ENCODE results near the gene ADRA2B.
"Not testable (repeated sequence)": the region's sequence is repeated elsewhere in the genome, so short reads cannot be mapped to it uniquely, and the experiment has no call there.

The ADRA2B gene

DNA sequence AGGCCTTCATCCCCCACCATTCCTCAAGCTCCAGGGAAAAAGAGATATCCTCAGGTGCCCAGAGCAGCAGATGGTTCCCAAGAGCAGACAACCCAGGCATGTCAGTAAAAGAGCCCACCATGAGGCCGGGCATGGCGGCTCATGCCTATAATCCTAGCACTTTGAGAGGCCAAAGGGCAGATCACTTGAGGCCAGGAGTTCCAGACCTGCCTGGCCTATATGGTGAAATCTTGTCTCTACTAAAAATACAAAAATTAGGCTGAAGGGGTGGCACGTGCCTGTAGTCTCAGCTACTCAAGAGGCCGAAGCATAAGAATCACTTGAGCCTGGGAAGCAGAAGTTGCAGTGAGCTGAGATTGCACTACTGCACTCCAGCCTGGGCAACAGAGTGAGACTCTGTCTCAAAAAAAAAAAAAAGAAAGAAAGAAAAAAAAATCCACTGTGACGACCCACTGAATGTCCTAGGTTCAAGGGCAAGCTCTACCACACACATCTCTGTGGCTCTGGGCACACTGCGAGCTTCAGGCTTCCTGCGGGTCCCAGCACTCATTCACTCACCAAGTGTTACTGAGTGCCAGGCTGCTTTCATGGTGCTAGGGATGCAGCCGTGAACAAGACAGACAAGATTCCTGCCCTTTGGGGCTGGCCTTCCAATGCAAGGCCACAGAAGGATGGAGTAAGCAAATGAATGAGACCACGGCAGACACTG, 35.4 kb upstream of the ADRA2B start:
- H3K27ac ChIP-seq = no peak overlapping the region

DNA sequence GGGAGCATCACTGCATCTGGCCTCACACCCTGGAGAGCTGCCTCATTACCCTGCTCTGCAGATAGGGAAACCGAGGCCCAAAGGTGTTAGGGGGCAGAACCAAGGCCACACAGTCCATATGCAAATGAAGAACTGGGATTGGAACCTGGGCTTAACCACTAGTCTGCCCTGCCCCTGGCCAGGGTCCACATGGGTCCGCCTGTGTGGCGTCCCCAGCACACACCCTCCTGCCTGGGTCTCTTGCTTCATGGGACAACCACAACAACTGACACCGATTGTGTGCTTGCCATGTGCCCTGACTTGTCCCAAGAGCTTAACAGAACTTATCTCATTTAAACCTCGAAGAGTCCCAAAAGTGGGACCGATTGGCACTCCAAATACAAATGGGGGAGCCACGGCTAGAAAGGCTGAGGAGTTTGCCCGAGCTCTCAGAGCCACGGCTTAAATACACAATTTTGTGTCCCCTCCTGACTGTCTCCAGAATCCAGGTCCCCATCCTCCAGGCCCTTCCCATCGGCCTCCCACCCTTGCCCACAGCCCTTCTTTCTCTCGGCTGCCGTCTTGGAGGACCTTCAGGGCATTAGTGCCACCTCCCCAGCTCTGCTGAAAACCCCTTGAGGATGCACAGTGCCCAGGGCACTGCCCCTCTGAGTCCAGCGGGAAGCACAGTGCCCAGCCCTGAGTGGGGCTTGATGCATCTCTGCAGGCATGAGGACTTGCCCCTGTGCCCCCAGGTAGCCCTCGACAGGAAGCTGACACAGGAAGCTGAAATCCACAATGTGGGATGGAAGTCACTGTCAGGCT, 34.6 kb upstream of the ADRA2B start:
- no peak overlapping the region for H3K4me3 ChIP-seq
- no peak overlapping the region for H3K27ac ChIP-seq

More for the DNA sequence above, 35.4 kb upstream of the ADRA2B start:
- H3K4me3 ChIP-seq = no peak overlapping the region

- Histone ChIP-seq H3K27ac (no peak overlapping the region), H3K4me3 (no peak overlapping the region)
These were observed 33.8 kb upstream of the ADRA2B start for GRCh38 chr2:96150007-96150640.

DNA sequence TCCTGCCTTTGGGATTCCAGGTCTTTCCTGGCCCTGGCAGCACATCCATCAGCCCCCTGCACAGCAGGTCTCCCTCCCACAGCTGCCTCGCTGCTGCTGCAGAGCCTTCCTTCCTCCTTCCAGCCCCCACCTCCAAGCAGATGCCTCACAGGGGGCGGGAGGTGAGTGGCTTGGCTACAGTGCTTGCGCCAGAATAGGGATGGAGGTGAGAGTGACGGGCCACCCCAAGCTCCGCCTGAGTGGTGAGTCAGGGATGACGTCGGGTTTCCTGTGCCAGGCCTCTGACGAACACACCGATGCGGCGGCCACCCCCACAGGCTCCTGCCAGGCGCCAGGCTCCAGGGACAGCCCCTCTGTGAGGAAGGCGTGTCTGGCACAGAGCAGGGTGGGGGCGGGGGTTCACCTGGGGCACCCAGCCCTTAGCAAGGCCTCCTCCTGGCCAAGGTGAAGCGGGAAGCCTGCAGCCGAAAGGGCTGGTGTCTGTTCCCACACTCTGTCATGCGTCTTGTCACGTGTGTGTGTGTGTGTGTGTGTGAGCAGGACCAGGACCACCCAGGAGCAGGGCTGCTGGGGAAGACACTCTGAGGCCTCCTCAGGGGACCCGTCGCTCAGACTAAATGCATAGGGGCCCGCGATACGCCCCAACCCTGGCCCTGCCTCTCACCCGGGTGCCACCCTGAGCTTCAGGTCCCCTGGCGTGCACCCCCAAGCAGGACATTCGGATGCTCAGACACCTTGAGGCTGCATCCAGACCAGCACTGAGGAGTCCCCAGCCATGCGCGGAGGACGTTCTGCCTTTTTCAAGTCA, 32.2 kb upstream of the ADRA2B start:
- H3K27ac ChIP-seq = peak overlapping the region in 15 of 21 experiments; percentile 11 to 95 (median 68)
- no peak overlapping the region for H3K4me3 ChIP-seq

DNA sequence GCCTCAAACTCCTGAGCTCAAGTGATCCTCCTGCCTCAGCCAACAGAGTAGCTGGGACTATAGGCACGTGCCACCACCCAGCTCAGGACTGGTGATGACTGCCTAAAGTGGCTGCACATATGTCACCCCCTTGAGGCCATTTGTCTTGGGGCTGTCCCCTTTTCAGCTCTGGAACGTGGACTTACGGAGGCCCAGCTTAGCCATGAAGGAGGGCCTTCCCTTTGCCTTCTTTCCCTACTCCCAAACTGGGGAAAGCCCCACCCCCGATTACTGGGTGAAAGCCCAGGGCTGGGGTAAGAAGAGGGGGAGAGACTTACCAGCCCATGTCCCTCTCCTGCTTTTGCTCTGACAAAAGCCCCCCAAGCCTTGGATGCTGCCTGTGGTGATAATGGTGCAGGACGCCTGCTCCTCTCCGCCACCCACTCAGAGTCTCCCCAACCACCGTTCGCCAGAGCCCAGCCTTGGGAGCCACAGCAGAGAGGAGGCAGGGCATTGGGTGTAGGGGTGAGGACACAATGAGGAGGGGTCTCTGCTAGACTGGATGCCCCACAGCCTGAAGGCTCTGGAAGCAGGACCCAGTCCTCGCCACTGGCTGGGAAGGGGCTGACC, 31.3 kb upstream of the ADRA2B start:
- peak overlapping the region in 17 of 21 experiments; percentile 22 to 95 (median 80) for H3K27ac ChIP-seq
- no peak overlapping the region for H3K4me3 ChIP-seq

GRCh38 chr2:96146881-96147592, 30.7 kb upstream of the ADRA2B start:
- peak overlapping the region in 20 of 21 experiments; percentile 64 to 95 (median 82) for H3K27ac ChIP-seq
- peak overlapping the region in 1 of 7 experiments; percentile 56 for H3K4me3 ChIP-seq

- peak overlapping the region; percentile 40 to 79 (median 56) for H3K4me3 ChIP-seq
- H3K27ac ChIP-seq = peak overlapping the region; percentile 44 to 95 (median 81)
These were observed 29.9 kb upstream of the ADRA2B start for GRCh38 chr2:96146153-96146880.

DNA sequence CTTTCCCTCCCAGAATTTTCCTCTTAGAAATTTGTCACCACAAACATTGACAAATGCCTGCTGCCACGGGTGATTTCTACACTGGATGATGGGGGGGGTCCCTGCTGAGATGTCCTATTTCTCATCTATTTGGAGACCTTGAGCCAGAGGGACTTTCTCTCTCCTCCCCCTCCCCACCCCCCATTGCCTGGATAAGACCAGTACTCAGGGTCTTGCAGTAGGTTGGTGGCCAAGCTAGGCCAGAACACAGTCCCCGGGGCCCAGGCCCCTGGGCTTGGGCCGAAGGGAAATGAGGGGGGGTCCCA, 29.4 kb upstream of the ADRA2B start:
- peak overlapping the region; percentile 40 to 79 (median 56) for H3K4me3 ChIP-seq
- peak overlapping the region; percentile 44 to 95 (median 81) for H3K27ac ChIP-seq

- Histone ChIP-seq H3K4me3 (peak within 1 kb of the TSS; percentile 40 to 79 (median 56)), H3K27ac (peak within 1 kb of the TSS; percentile 60 to 95 (median 81))
These were observed 28.9 kb upstream of the ADRA2B start, which contains the start of gene DUSP2 for GRCh38 chr2:96145036-96145847. Gene DUSP2 (minus strand): TSS chr2:96145440. CDS start chr2:96145354, 86 bp downstream.

- Histone ChIP-seq H3K27ac (peak overlapping the region in 20 of 21 experiments; percentile 49 to 95 (median 82)), H3K4me3 (peak overlapping the region; percentile 40 to 79 (median 56))
These were observed 28.2 kb upstream of the ADRA2B start for GRCh38 chr2:96144481-96145035.

DNA sequence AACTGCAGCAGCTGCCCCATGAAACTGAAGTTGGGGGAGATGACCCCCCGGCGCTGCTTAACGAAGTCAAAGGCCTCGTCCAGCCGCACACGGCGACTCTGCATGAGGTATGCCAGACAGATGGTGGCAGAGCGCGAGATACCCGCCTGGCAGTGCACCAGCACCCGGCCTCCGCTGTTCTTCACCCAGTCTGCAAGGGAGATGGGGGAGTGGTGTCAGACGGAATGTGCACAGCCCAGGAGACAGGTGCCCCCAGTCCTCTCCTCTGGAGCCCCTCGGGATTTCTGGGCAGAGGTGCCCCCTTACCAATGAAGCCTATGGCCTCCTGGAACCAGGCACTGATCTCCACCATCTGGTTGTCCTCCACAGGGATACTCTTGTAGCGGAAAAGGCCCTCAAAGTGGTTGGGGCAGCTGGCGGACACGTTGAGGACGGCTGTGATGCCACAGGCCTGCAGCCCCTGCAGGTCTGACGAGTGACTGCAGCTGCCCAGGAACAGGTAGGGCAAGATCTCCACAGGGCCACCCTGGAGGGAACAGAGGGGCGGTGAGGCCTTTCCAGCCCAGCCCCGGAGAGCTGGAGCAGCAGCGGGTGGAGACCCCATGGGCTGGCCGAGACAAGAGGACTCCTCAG, 27.6 kb upstream of the ADRA2B start:
- Histone ChIP-seq H3K27ac (peak overlapping the region in 17 of 21 experiments; percentile 10 to 95 (median 82)), H3K4me3 (peak overlapping the region; percentile 40 to 79 (median 56))

GRCh38 chr2:96143231-96143847, 27.0 kb upstream of the ADRA2B start:
- peak overlapping the region; percentile 40 to 79 (median 56) for H3K4me3 ChIP-seq
- peak overlapping the region in 12 of 21 experiments; percentile 10 to 95 (median 85) for H3K27ac ChIP-seq

DNA sequence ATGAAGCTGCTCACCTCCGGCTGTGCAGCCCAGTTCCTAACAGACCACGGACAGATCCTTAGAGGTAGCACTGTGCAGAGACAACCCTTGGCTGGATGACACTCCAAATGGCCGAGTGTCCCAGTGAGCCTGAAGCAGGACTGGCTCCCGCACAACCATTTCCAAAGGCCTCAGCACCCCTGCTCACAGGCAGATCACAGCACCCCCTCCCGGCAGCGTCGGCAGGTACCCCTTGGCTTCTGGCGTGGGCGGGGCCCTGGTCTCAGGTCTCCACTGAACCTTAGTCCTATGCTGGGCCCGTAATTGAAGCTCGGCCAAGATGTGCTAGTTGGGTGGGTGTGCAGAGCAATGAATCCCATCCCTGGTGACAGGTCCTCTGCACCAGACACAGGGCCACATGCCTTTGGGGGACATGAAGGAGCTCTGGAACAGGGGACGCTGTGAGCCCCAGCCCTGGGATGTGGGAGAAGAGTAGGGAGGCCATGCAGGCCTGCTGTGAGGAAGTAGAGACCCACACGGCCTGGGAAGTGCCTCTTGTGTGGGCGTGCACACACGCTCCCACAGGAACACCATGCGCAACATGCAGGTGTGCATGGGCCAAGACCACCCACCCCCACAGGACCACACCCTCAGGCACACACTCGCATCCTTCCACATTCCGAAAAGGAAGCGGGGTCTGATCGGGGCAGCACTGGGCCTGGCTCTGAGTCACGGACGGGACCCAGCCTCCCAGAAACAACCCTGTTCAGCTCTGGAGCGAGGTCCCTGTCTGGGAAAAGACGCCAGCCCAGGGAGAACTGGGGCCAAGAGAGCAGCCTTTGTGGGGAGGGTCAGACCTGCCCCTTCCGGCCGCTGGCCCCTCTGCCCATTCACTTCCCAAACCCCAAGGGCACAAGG, 26.1 kb upstream of the ADRA2B start:
- Histone ChIP-seq H3K4me3 (peak overlapping the region in 4 of 7 experiments; percentile 4 to 79 (median 58)), H3K27ac (peak overlapping the region in 7 of 21 experiments; percentile 21 to 95 (median 88))

DNA sequence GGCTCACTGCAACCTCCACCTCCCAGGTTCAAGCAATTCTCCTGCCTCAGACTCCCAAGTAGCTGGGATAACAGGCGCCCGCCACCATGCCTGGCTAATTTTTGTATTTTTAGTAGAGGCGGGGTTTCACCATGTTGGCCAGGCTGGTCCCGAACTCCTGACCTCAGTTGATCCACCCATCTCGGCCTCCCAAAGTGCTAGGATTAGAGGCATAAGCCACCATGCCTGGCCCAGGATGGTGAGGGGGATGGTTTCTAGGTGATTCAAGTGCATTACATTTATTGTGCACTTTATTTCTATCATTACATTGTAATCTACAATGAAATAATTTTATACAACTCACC, 25.2 kb upstream of the ADRA2B start:
- H3K27ac ChIP-seq, H3K4me3 ChIP-seq: not testable (repeated sequence)

Measured in skin epidermis (tissue), 12 donors.